PFSK-1 (cell line): ENCODE results near the gene LRRC8D.

Source experiments
- FOXP2 ChIP-seq: optimal IDR thresholded peaks from 2 replicates; pipeline ENCODE3; 2011; ENCODE audit warnings: borderline replicate concordance, control low read depth, inconsistent platforms; ENCODE audit not compliant: insufficient read depth; ENCODE audit errors: extremely low read length, extremely low read depth
- POLR2AphosphoS5 ChIP-seq: IDR thresholded peaks from 2 replicates; pipeline ENCODE4 v1.6.1; 2012; ENCODE audit warnings: low read depth, mild to moderate bottlenecking, control low read depth, low read length, moderate library complexity
- SIN3A ChIP-seq: IDR thresholded peaks from 2 replicates; pipeline ENCODE4 v1.6.1; 2012; ENCODE audit warnings: mild to moderate bottlenecking, low read length, moderate library complexity, borderline replicate concordance; ENCODE audit not compliant: insufficient read depth
- TAF1 ChIP-seq: IDR thresholded peaks from 2 replicates; pipeline ENCODE4 v1.6.1; 2012; ENCODE audit warnings: low read length, control low read depth, borderline replicate concordance; ENCODE audit not compliant: insufficient read depth
- TF ChIP-seq, protein P1 (sequence below), 2 experiments: IDR thresholded peaks; 2 replicates each; pipeline versions ENCODE4 v1.6.1 to v1.8.0; 2011 to 2012; ENCODE audit warnings: low read depth in 2 of 2, low read length in 2 of 2, control low read depth in 1 of 2, inconsistent platforms in 1 of 2, mild to moderate bottlenecking in 1 of 2, moderate library complexity in 1 of 2; ENCODE audit not compliant: insufficient read depth in 1 of 2

LRRC8D gene

DNA sequence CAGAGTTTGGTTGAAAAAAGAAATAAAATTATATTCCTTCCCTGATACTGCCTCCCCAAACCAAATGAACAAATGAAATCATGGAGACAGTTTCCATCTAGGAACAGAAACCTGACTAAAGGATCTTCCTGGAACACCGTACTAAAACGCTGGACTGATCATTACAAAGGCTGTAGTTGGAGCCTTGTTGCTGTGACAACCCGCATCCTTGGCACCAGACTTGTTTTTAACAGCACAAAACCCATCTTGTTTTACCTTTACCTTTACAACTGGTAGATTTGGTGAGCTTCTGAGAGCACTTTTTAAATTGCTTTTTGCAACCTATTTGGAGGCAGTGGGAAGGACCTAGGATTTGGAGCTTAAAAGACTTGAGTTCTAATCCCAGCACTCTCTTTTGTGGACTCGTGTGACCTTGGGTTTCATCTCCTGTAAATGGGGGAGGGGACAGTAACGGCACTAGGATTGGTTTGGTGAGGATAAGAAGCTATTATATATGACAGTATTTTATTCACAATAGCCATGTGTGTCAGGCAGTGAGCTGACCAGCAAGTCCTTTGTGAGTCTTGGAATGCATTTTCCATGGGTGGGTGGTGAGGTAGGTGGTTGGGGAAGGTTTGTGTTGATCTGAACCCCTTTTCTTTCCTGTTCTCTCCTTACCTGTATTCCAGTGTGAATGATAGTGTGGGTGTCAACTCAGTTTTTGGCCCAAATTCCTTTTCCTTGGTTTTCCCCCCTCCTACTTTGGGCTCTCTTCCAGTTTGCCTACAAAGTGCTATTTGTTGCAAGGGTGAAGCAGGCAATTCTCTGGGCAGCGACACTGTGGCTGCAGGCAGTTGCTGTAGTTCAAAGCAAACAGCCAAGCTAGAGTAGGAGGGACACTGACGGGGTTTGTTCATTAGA, 12.6 kb downstream of the LRRC8D start:
- TF ChIP-seq FOXP2 (no peak), SIN3A (no peak), POLR2AphosphoS5 (no peak), TAF1 (no peak)
- TF ChIP-seq, protein P1, sequence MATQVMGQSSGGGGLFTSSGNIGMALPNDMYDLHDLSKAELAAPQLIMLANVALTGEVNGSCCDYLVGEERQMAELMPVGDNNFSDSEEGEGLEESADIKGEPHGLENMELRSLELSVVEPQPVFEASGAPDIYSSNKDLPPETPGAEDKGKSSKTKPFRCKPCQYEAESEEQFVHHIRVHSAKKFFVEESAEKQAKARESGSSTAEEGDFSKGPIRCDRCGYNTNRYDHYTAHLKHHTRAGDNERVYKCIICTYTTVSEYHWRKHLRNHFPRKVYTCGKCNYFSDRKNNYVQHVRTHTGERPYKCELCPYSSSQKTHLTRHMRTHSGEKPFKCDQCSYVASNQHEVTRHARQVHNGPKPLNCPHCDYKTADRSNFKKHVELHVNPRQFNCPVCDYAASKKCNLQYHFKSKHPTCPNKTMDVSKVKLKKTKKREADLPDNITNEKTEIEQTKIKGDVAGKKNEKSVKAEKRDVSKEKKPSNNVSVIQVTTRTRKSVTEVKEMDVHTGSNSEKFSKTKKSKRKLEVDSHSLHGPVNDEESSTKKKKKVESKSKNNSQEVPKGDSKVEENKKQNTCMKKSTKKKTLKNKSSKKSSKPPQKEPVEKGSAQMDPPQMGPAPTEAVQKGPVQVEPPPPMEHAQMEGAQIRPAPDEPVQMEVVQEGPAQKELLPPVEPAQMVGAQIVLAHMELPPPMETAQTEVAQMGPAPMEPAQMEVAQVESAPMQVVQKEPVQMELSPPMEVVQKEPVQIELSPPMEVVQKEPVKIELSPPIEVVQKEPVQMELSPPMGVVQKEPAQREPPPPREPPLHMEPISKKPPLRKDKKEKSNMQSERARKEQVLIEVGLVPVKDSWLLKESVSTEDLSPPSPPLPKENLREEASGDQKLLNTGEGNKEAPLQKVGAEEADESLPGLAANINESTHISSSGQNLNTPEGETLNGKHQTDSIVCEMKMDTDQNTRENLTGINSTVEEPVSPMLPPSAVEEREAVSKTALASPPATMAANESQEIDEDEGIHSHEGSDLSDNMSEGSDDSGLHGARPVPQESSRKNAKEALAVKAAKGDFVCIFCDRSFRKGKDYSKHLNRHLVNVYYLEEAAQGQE (IDR thresholded peaks at IDR 0.05; ENCODE audit: insufficient read depth in 1 of 2, low read depth in 2 of 2, low read length in 2 of 2), result no peak

DNA sequence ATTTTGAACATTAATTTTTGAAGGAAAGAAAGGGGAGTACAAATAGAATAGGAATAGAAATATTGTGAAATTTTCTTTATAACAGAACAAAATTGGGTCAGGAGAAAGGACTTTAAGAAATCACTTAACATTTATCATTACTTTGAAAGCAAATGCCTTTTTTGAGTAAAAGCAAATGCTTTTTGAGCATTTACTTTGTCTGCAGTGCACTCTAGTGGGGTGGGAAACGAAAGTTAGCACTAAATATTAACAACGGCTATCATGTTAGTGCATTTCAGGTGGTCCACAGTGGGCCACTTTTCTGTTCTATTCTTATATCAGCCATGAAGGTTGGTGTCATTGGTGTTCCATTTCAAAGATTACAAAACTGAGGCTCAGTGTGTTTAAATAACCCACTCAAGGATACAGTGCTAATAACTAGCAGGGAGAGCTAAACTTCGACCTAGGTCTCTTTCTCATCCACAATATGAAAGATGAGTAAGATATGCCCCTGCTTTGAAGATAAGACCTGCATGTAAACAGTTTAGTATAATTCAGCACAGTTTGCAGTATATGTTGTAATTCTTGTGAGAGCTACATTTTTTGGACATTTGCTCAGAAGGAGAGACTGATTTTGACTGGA, 13.4 kb downstream of the LRRC8D start:
- no peak for TF ChIP-seq POLR2AphosphoS5
- no peak for TF ChIP-seq TAF1
- TF ChIP-seq SIN3A, result no peak
- TF ChIP-seq, protein P1 (IDR thresholded peaks at IDR 0.05; ENCODE audit: insufficient read depth in 1 of 2, low read depth in 2 of 2, low read length in 2 of 2), result no peak
- TF ChIP-seq FOXP2, result no peak

DNA sequence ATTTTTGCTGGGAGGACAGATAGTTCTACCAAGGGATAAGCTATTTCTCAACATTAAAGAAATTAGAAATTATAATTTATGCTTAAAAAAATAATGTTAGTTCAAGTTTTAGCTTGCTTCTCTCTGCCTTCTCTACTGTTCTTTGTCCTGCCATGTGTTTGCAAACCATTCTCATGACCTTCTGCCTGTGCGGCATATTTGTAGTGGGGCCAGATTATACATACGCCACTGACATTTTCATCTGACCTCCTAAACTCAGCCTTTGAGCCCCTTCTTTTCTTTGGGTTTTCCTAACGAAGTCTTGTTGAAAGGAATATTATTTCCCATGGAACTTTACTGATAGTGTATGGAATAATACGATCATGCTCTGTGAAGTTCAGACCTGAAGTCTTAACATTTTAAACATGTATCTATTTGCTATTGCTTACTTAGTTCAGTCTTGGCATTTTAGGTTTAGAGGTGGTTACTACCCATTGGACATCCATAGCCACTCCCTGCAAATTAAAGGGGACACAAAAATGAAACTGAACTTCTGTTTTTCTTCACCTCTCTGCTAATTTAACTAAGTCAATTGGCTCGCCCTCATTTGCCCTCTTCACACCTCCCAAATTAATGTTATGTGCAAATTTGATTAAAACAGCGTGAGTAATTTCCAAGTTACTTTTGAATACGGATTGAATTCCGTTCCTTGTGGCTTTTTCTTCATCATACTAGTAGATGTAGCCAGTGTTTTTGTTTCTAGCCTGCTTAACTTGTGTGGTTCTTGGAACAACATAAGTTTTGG, 15.6 kb downstream of the LRRC8D start:
- TF ChIP-seq, protein P1 (IDR thresholded peaks at IDR 0.05; ENCODE audit: insufficient read depth in 1 of 2, low read depth in 2 of 2, low read length in 2 of 2), result no peak
- TF ChIP-seq POLR2AphosphoS5 (no peak), FOXP2 (no peak)

DNA sequence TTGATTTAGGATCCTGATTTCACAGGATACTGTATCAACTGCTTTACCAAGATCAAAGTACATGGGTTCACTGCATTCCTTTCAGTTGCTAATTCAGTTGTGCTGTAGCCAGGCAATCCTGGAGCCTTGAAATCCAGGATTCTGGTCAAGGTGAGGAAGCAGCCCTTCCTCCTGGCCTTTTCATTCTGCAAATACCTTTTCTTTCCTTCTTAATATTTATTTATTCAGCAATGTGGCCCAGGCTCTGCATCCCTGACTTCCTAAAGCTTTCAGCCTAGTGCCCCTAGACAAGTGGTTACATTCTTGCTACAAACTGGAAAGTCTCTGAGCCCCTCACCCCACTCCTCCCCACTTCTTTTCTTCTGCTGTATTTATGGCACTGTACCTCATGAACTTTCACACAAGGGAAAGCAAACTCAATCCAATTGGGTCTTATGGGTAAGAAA, 16.2 kb downstream of the LRRC8D start:
- no peak for TF ChIP-seq TAF1
- TF ChIP-seq POLR2AphosphoS5, result no peak
- no peak for TF ChIP-seq SIN3A
- TF ChIP-seq FOXP2, result no peak
- TF ChIP-seq, protein P1 (IDR thresholded peaks at IDR 0.05; ENCODE audit: insufficient read depth in 1 of 2, low read depth in 2 of 2, low read length in 2 of 2), result no peak
